Activated CD4-positive, alpha-beta T cell treated with anti-CD3 and anti-CD28 coated beads, Interleukin-2, amount 10 ng/mL, durations not matched to agents 7 days and 5 days (primary cell): ENCODE results near the gene LILRB1. TPM values are rescaled to one million over a fixed set of nuclear protein-coding genes. Genes with fewer than 3 reads are reported as not detected.
"Not testable (repeated sequence)": the region's sequence is repeated elsewhere in the genome, so short reads cannot be mapped to it uniquely, and the experiment has no call there.

ENCODE experiments used
- CTCF ChIA-PET: fragments of 350-600 bp; sonication (Branson Sonifier 250); formaldehyde crosslinking; loops from one replicate; lab custom pipeline; 2021; ENCODE audit warnings: antibody characterized with exemption; lab: Charles Lee
- POLR2A ChIA-PET: fragments of 350-600 bp; sonication (Branson Sonifier 250); formaldehyde crosslinking; loops from one replicate; lab custom pipeline; 2021; ENCODE audit warnings: antibody characterized with exemption; lab: Charles Lee
- DNase-seq: peaks from one replicate; pipeline ENCODE4 v3.0.0-alpha.2; 2020
- H3K27ac Mint-ChIP-seq: one replicate; pipeline ENCODE4 v1.8.0; 2021; ENCODE audit warnings: mild to moderate bottlenecking, moderate library complexity, mixed read lengths
- H3K27me3 Mint-ChIP-seq: one replicate; pipeline ENCODE4 v1.8.0; 2021; ENCODE audit warnings: mixed read lengths
- H3K36me3 Mint-ChIP-seq: one replicate; pipeline ENCODE4 v1.8.0; 2021; ENCODE audit warnings: low read depth, mixed read lengths
- H3K4me1 Mint-ChIP-seq: one replicate; pipeline ENCODE4 v1.8.0; 2021; ENCODE audit warnings: mixed read lengths
- H3K4me3 Mint-ChIP-seq: one replicate; pipeline ENCODE4 v1.8.0; 2021; ENCODE audit warnings: mild to moderate bottlenecking, moderate library complexity, mixed read lengths
- H3K9me3 Mint-ChIP-seq: one replicate; pipeline ENCODE4 v1.8.0; 2021; ENCODE audit warnings: mixed read lengths
- total RNA-seq, 2 experiments: library from RNA; stranded (reverse); gene quantifications; one replicate each; pipeline ENCODE4 v1.2.3, GENCODE V29; 2021

Gene LILRB1
- total RNA-seq, 2 experiments from 2014 or later = not detected

DNA sequence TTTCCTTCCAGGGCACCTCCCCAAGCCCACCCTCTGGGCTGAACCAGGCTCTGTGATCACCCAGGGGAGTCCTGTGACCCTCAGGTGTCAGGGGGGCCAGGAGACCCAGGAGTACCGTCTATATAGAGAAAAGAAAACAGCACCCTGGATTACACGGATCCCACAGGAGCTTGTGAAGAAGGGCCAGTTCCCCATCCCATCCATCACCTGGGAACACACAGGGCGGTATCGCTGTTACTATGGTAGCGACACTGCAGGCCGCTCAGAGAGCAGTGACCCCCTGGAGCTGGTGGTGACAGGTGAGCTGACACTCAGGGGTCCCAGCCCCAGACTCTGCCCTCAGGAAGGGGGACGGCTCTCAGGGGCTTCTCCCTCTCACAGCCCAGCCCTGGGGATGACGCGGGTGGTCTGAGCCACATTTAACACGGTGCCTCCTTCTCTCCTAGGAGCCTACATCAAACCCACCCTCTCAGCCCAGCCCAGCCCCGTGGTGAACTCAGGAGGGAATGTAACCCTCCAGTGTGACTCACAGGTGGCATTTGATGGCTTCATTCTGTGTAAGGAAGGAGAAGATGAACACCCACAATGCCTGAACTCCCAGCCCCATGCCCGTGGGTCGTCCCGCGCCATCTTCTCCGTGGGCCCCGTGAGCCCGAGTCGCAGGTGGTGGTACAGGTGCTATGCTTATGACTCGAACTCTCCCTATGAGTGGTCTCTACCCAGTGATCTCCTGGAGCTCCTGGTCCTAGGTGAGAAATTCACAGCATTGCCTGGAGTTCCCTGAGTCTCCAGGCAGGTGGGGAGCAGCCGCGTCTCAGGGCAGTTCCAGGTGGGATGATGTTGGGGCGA, 1.4 kb downstream of the LILRB1 start:
- H3K4me3 Mint-ChIP-seq, POLR2A ChIA-PET, H3K27me3 Mint-ChIP-seq, DNase-seq, H3K4me1 Mint-ChIP-seq, H3K27ac Mint-ChIP-seq, H3K36me3 Mint-ChIP-seq, CTCF ChIA-PET, H3K9me3 Mint-ChIP-seq: not testable (repeated sequence)

DNA sequence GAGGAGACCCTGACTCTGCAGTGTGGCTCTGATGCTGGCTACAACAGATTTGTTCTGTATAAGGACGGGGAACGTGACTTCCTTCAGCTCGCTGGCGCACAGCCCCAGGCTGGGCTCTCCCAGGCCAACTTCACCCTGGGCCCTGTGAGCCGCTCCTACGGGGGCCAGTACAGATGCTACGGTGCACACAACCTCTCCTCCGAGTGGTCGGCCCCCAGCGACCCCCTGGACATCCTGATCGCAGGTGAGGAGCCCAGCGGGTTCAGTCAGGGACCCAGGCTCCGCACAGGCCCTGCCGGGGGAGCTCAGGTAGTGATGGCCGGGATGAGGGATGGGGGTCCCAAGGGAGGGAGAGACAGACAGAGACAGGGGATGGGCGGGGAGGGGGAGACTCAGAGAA, 2.2 kb downstream of the LILRB1 start:
- CTCF ChIA-PET, H3K36me3 Mint-ChIP-seq, DNase-seq, POLR2A ChIA-PET, H3K4me1 Mint-ChIP-seq, H3K4me3 Mint-ChIP-seq, H3K9me3 Mint-ChIP-seq, H3K27ac Mint-ChIP-seq, H3K27me3 Mint-ChIP-seq: not testable (repeated sequence)

- Mint-ChIP-seq H3K9me3 (no peaks in the 10 kb centered on the region), H3K27ac (no peak overlapping the region), H3K4me3 (no peak overlapping the region), H3K36me3 (no peaks in the 10 kb centered on the region), H3K4me1 (peaks cover 2% of the 10 kb centered on the region), H3K27me3 (peaks cover 3% of the 10 kb centered on the region)
- DNase-seq = no peak
- ChIA-PET CTCF (no interaction called here), POLR2A (no interaction called here)
These were observed 3.1 kb downstream of the LILRB1 start for GRCh38 chr19:54633401-54633800.

- CTCF ChIA-PET = not testable (repeated sequence)
These were observed 5.8 kb downstream of the LILRB1 start for GRCh38 chr19:54636081-54636480.

GRCh38 chr19:54638683-54639082, 8.4 kb downstream of the LILRB1 start:
- ChIA-PET POLR2A (no interaction called here), CTCF (no interaction called here)
- no peak overlapping the region for H3K4me3 Mint-ChIP-seq
- H3K27ac Mint-ChIP-seq = no peak overlapping the region
- H3K4me1 Mint-ChIP-seq = no peaks in the 10 kb centered on the region
- DNase-seq = no peak
- no peaks in the 10 kb centered on the region for H3K9me3 Mint-ChIP-seq
- no peaks in the 10 kb centered on the region for H3K36me3 Mint-ChIP-seq
- peaks cover 7% of the 10 kb centered on the region for H3K27me3 Mint-ChIP-seq

More at GRCh38 chr19:54636081-54636480, 5.8 kb downstream of the LILRB1 start:
- H3K27me3 Mint-ChIP-seq, H3K4me3 Mint-ChIP-seq, H3K27ac Mint-ChIP-seq, H3K9me3 Mint-ChIP-seq, POLR2A ChIA-PET, H3K36me3 Mint-ChIP-seq, H3K4me1 Mint-ChIP-seq, DNase-seq: not testable (repeated sequence)

DNA sequence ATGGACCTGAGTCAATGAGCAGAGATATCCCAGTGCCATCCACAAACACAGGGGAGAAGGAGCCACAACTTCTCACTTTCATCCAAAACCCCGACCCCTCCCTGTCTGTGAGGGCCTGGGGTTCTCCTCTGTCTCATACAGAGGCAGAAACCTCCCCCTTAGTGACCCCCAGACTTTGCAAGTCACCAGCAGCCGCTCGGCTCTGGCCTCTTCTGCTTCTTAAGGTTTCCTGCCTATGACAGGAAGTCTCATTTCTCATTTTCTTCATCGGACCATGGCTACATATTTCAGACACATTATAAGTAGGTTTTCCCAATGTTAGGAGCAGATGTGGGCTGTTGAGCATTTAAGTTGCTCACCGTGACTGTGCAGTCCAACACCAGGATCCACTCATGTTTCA, 12.7 kb downstream of the LILRB1 start:
- CTCF ChIA-PET, H3K27ac Mint-ChIP-seq, H3K4me3 Mint-ChIP-seq, H3K36me3 Mint-ChIP-seq, H3K4me1 Mint-ChIP-seq, H3K9me3 Mint-ChIP-seq, DNase-seq, POLR2A ChIA-PET, H3K27me3 Mint-ChIP-seq: not testable (repeated sequence)

- H3K4me1 Mint-ChIP-seq, H3K4me3 Mint-ChIP-seq, CTCF ChIA-PET, DNase-seq, H3K36me3 Mint-ChIP-seq, POLR2A ChIA-PET, H3K27ac Mint-ChIP-seq, H3K9me3 Mint-ChIP-seq, H3K27me3 Mint-ChIP-seq: not testable (repeated sequence)
These were observed 13.3 kb downstream of the LILRB1 start for GRCh38 chr19:54643583-54643982.

DNA sequence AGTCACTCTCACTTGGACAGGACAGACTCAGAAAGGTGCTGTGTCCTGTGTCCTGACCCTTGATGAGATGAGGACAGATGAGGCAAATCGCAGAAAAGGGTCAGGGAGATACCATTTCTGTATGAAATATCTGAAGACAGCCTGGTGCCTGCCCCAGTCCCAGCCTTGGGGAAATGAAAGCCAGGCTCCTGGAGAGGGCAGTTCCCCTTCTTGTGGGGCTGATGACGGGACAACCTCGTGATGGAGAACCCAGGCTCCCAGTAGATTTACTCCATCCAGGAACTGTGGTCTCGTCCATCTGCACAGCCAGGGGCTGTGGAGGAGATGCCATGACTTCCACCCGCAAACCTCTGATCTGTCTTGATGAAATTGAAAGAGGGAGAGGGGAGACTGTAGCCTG, 13.8 kb downstream of the LILRB1 start:
- no peak overlapping the region for H3K27ac Mint-ChIP-seq
- no peak for DNase-seq
- no peaks in the 10 kb centered on the region for H3K36me3 Mint-ChIP-seq
- H3K9me3 Mint-ChIP-seq = no peaks in the 10 kb centered on the region
- ChIA-PET POLR2A (no interaction called here), CTCF (no interaction called here)
- no peak overlapping the region for H3K4me3 Mint-ChIP-seq
- H3K4me1 Mint-ChIP-seq = no peaks in the 10 kb centered on the region
- peaks cover 9% of the 10 kb centered on the region for H3K27me3 Mint-ChIP-seq

GRCh38 chr19:54646331-54646841, 16.1 kb downstream of the LILRB1 start:
- H3K9me3 Mint-ChIP-seq = no peaks in the 10 kb centered on the region
- H3K27me3 Mint-ChIP-seq = peaks cover 1% of the 10 kb centered on the region
- no peak overlapping the region for H3K4me3 Mint-ChIP-seq
- DNase-seq = no peak
- H3K4me1 Mint-ChIP-seq = no peaks in the 10 kb centered on the region
- ChIA-PET CTCF (no interaction called here), POLR2A (no interaction called here)
- no peak overlapping the region for H3K27ac Mint-ChIP-seq
- H3K36me3 Mint-ChIP-seq = no peaks in the 10 kb centered on the region

- POLR2A ChIA-PET = no interaction called here
- CTCF ChIA-PET = interaction anchor here (0.6 kb wide), 1 partner anchor 25 kb away, joined by 3 read pairs; no protein-coding TSS in a partner anchor
- DNase-seq = no peak
- no peak overlapping the region for H3K27ac Mint-ChIP-seq
- H3K9me3 Mint-ChIP-seq = no peaks in the 10 kb centered on the region
- peaks cover 1% of the 10 kb centered on the region for H3K27me3 Mint-ChIP-seq
- H3K36me3 Mint-ChIP-seq = no peaks in the 10 kb centered on the region
- no peaks in the 10 kb centered on the region for H3K4me1 Mint-ChIP-seq
- no peak overlapping the region for H3K4me3 Mint-ChIP-seq
These were observed 17.8 kb downstream of the LILRB1 start for GRCh38 chr19:54648129-54648528.

DNA sequence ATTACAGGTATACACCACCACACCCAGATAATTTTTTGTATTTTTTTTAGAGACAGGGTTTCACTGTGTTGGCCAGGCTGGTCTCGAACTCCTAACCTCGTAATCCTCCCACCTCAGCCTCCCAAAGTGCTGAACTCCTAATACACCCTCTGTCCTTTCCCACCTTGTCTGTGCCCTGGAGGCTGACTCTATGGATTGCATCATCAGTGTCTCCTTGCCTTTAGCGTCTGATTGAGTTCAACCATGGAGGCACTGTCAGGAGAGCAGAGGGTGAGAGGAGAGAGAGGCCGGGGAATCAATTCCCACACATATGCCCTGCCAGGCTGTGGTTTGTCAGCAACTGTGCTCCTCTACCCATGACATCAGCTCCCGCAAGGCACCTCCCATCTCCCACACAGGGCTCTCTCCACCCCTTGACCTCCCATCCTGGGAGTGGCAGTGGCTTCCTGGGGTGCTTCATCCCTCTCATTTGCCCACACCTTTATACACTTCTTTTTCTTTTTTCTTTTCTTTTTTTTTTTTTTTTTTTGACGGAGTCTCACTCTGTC, 19.9 kb downstream of the LILRB1 start:
- CTCF ChIA-PET = no interaction called here
- H3K9me3 Mint-ChIP-seq = no peaks in the 10 kb centered on the region
- DNase-seq = no peak
- POLR2A ChIA-PET = no interaction called here
- no peak overlapping the region for H3K27ac Mint-ChIP-seq
- H3K4me1 Mint-ChIP-seq = no peaks in the 10 kb centered on the region
- no peak overlapping the region for H3K4me3 Mint-ChIP-seq
- no peaks in the 10 kb centered on the region for H3K36me3 Mint-ChIP-seq
- H3K27me3 Mint-ChIP-seq = peaks cover 4% of the 10 kb centered on the region

- Mint-ChIP-seq H3K27ac (no peak overlapping the region), H3K4me3 (no peak overlapping the region), H3K36me3 (no peaks in the 10 kb centered on the region), H3K4me1 (no peaks in the 10 kb centered on the region), H3K9me3 (no peaks in the 10 kb centered on the region), H3K27me3 (peaks cover 2% of the 10 kb centered on the region)
- CTCF ChIA-PET = interaction anchor here (0.7 to 1.1 kb wide), 3 partner anchors 172 to 597 kb away, joined by 3 to 4 read pairs (median 3); partner anchors contain the start of gene LENG8
- no peak for DNase-seq
- POLR2A ChIA-PET = no interaction called here
These were observed 23.0 kb downstream of the LILRB1 start for GRCh38 chr19:54653181-54653809.
